A549 (cell line): ENCODE results near the gene F2RL2. TPM values are rescaled to one million over a fixed set of nuclear protein-coding genes. Genes with fewer than 3 reads are reported as not detected.

Experiments used
- ATAC-seq, 2 experiments: fragments of 200-7000 bp in 1 of 2; fragments of >200 bp in 1 of 2; cut with Nextera tagmentation in 1 of 2; cut with Tn5 transposase in 1 of 2; 3 replicates each; pipeline versions ENCODE4 v1.8.0 to v1.9.1; 2018 to 2020; ENCODE audit warnings: mild to moderate bottlenecking in 1 of 2, moderate library complexity in 1 of 2
- CTCF ChIA-PET: fragments of 300-600 bp; sonication (Branson Sonifier 250); formaldehyde crosslinking; extraction: SDS; loops from one replicate; lab custom pipeline; 2021; ENCODE audit warnings: antibody characterized with exemption, inconsistent platforms; lab: Yijun Ruan, JAX
- POLR2A ChIA-PET: fragments of 350-600 bp; formaldehyde crosslinking; extraction: SDS; loops from one replicate; lab custom pipeline; 2021; ENCODE audit warnings: antibody characterized with exemption, inconsistent platforms; lab: Yijun Ruan, JAX
- DNase-seq, 2 experiments: peaks; one replicate each; pipeline versions ENCODE4 v3.0.0 to v3.0.0-alpha.2; 2011 to 2016; ENCODE audit warnings: low read depth in 1 of 2, low spot score in 1 of 2
- FAIRE-seq: peaks from 2 replicates; lab custom pipeline; 2011; peaks lifted over from hg19 to GRCh38; lab: Jason Lieb, UNC
- H3K27ac ChIP-seq, 2 experiments: fragments of >200 bp; sonication (Bioruptor Twin); formaldehyde crosslinking; 3 replicates each; pipeline ENCODE4 v1.5.1; 2016 to 2017
- H3K4me1 ChIP-seq: fragments of >200 bp; sonication (Bioruptor Twin); formaldehyde crosslinking; 3 replicates; pipeline ENCODE4 v1.6.1; 2016
- H3K4me2 ChIP-seq: fragments of >200 bp; sonication (Bioruptor Twin); formaldehyde crosslinking; 3 replicates; pipeline ENCODE4 v1.6.1; 2016
- H3K4me3 ChIP-seq: fragments of >200 bp; sonication (Bioruptor Twin); formaldehyde crosslinking; 3 replicates; pipeline ENCODE4 v1.5.1; 2016
- H3K9me3 ChIP-seq: fragments of >200 bp; sonication (Bioruptor Twin); formaldehyde crosslinking; 3 replicates; pipeline ENCODE4 v1.6.1; 2016
- BHLHE40 ChIP-seq: IDR thresholded peaks from 2 replicates; pipeline ENCODE4 v1.6.1; 2012; ENCODE audit warnings: low read depth, low read length, inconsistent platforms
- EHMT2 ChIP-seq: fragments of 200-600 bp; sonication (generic); IDR thresholded peaks from 2 replicates; pipeline ENCODE4 v1.6.1; 2016; ENCODE audit warnings: antibody characterized with exemption, low read depth, mild to moderate bottlenecking, moderate library complexity
- EP300 ChIP-seq, 2 experiments: fragments of >200 bp; sonication (Bioruptor Twin); formaldehyde crosslinking; IDR thresholded peaks; 2 replicates in 1 of 2; 3 replicates in 1 of 2; pipeline ENCODE4 v1.6.1; 2016 to 2017
- GATA3 ChIP-seq: IDR thresholded peaks from 2 replicates; pipeline ENCODE4 v1.6.1; 2012; ENCODE audit warnings: borderline replicate concordance
- JUN ChIP-seq, 2 experiments: fragments of >200 bp; sonication (Bioruptor Twin); formaldehyde crosslinking; IDR thresholded peaks; 2 replicates in 1 of 2; 3 replicates in 1 of 2; pipeline ENCODE4 v1.6.1; 2016 to 2017
- KDM5A ChIP-seq: fragments of 200-600 bp; sonication (generic); IDR thresholded peaks from 2 replicates; pipeline ENCODE4 v1.6.1; 2016; ENCODE audit warnings: antibody characterized with exemption, mild to moderate bottlenecking
- NFE2L2 ChIP-seq: fragments of 150-350 bp; conservative IDR thresholded peaks from 2 replicates; pipeline ENCODE4 v1.6.1; 2014; ENCODE audit warnings: low read length
- NPAS2 ChIP-seq: fragments of 250-450 bp; sonication (Bioruptor Pico); IDR thresholded peaks from 2 replicates; pipeline ENCODE4 v1.8.0; 2022; ENCODE audit warnings: mild to moderate bottlenecking, moderate library complexity, borderline replicate concordance
- NR3C1 ChIP-seq: fragments of >200 bp; sonication (Bioruptor Twin); formaldehyde crosslinking; IDR thresholded peaks from 3 replicates; pipeline ENCODE4 v1.6.1; 2017
- POLR2AphosphoS2 ChIP-seq: conservative IDR thresholded peaks from 2 replicates; pipeline ENCODE4 v1.6.1; 2012; ENCODE audit warnings: low read length, improper control_type of control experiment, inconsistent platforms
- RAD21 ChIP-seq, 2 experiments: fragments of >200 bp in 1 of 2; sonication (Bioruptor Twin) in 1 of 2; formaldehyde crosslinking in 1 of 2; IDR thresholded peaks in 1 of 2; conservative IDR thresholded peaks in 1 of 2; 2 replicates in 1 of 2; 3 replicates in 1 of 2; pipeline ENCODE4 v1.6.1; 2012 to 2018; ENCODE audit warnings: inconsistent platforms in 1 of 2
- RARB ChIP-seq: fragments of 250-450 bp; sonication (Bioruptor Pico); IDR thresholded peaks from 2 replicates; pipeline ENCODE4 v1.8.0; 2021; ENCODE audit warnings: mild to moderate bottlenecking, moderate library complexity
- RFX5 ChIP-seq: fragments of 450-650 bp; IDR thresholded peaks from 2 replicates; pipeline ENCODE4 v1.7.1; 2014; ENCODE audit warnings: antibody characterized with exemption, mild to moderate bottlenecking, moderate library complexity
- TP53 ChIP-seq: fragments of 250-450 bp; sonication (Bioruptor Pico); IDR thresholded peaks from 2 replicates; pipeline ENCODE4 v1.5.0; 2021; ENCODE audit warnings: mild to moderate bottlenecking, moderate library complexity
- USF2 ChIP-seq: fragments of 450-650 bp; IDR thresholded peaks from 2 replicates; pipeline ENCODE4 v1.6.1; 2014; ENCODE audit warnings: antibody characterized with exemption
- polyA plus RNA-seq, 4 experiments: library from polyadenylated mRNA; depleted of rRNA in 3 of 4; stranded (reverse); fragments of >200 nt; fragmentation: RNase III in 1 of 4; extraction: RNeasy Plus Mini Kit Qiagen cat#74134 plus additional on column Dnase treatment in 1 of 4; gene quantifications; 2 replicates in 3 of 4; 3 replicates in 1 of 4; pipeline ENCODE4 v1.2.3, GENCODE V29; 2011 to 2017
- TF ChIP-seq, protein P1 (sequence below): fragments of >200 bp; sonication (Bioruptor Twin); formaldehyde crosslinking; IDR thresholded peaks from 3 replicates; pipeline ENCODE4 v1.6.1; 2016
- TF ChIP-seq, protein P2 (sequence below): fragments of 250-450 bp; sonication (Bioruptor Pico); IDR thresholded peaks from 2 replicates; pipeline ENCODE4 v1.5.0; 2021; ENCODE audit warnings: mild to moderate bottlenecking, moderate library complexity, borderline replicate concordance
- TF ChIP-seq, protein P3 (sequence below): fragments of 250-450 bp; sonication (Bioruptor Pico); IDR thresholded peaks from 2 replicates; pipeline ENCODE4 v1.5.0; 2020; ENCODE audit warnings: low read depth, mild to moderate bottlenecking, moderate library complexity
- TF ChIP-seq, protein P4 (sequence below): fragments of >200 bp; sonication (Bioruptor Twin); formaldehyde crosslinking; IDR thresholded peaks from 3 replicates; pipeline ENCODE4 v1.5.1; 2016

Gene F2RL2
- polyA plus RNA-seq, 2 of the 4 experiments (the other 2 are of a cell fraction), result 6.3 to 44.7 TPM

GRCh38 chr5:76576450-76576849 is 46.8 kb downstream of the F2RL2 start:
- no peaks in the 10 kb centered on the region for H3K9me3 ChIP-seq
- no peak for DNase-seq
- no peak overlapping the region for H3K4me2 ChIP-seq
- no peak for FAIRE-seq
- no peak for ATAC-seq
- CTCF ChIA-PET, result interaction anchor here (1.0 to 2.3 kb wide), 2 partner anchors 15 to 173 kb away, joined by 5 to 11 read pairs; partner anchors contain the start of gene IQGAP2
- no peak for TF ChIP-seq NR3C1
- TF ChIP-seq RAD21 (conservative IDR thresholded peaks at IDR 0.05 in 1 of 2, IDR thresholded peaks at IDR 0.05 in 1 of 2), result no peak
- no peak for TF ChIP-seq EHMT2
- TF ChIP-seq RFX5, result no peak
- no peak for TF ChIP-seq NPAS2
- no peak for TF ChIP-seq RARB (CRISPR knock-in tag)
- no peak for TF ChIP-seq POLR2AphosphoS2
- TF ChIP-seq, protein P1, sequence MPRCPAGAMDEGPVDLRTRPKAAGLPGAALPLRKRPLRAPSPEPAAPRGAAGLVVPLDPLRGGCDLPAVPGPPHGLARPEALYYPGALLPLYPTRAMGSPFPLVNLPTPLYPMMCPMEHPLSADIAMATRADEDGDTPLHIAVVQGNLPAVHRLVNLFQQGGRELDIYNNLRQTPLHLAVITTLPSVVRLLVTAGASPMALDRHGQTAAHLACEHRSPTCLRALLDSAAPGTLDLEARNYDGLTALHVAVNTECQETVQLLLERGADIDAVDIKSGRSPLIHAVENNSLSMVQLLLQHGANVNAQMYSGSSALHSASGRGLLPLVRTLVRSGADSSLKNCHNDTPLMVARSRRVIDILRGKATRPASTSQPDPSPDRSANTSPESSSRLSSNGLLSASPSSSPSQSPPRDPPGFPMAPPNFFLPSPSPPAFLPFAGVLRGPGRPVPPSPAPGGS, result no peak
- TF ChIP-seq NFE2L2, result no peak
- TF ChIP-seq BHLHE40, result no peak
- TF ChIP-seq, protein P2, sequence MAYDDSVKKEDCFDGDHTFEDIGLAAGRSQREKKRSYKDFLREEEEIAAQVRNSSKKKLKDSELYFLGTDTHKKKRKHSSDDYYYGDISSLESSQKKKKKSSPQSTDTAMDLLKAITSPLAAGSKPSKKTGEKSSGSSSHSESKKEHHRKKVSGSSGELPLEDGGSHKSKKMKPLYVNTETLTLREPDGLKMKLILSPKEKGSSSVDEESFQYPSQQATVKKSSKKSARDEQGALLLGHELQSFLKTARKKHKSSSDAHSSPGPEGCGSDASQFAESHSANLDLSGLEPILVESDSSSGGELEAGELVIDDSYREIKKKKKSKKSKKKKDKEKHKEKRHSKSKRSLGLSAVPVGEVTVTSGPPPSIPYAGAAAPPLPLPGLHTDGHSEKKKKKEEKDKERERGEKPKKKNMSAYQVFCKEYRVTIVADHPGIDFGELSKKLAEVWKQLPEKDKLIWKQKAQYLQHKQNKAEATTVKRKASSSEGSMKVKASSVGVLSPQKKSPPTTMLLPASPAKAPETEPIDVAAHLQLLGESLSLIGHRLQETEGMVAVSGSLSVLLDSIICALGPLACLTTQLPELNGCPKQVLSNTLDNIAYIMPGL (CRISPR knock-in tag), result no peak
- no peak for TF ChIP-seq TP53 (CRISPR knock-in tag)
- TF ChIP-seq, all 56 proteins: peak for 0
- Histone ChIP-seq H3K4me1 (no peaks in the 10 kb centered on the region), H3K27ac (no peak overlapping the region), H3K4me3 (no peak overlapping the region)
- POLR2A ChIA-PET, result no interaction called here

GRCh38 chr5:76571559-76571958 is 51.6 kb downstream of the F2RL2 start:
- POLR2A ChIA-PET, result no interaction called here
- Histone ChIP-seq H3K4me2 (no peak overlapping the region), H3K9me3 (no peaks in the 10 kb centered on the region), H3K4me3 (no peak overlapping the region), H3K27ac (no peak overlapping the region), H3K4me1 (no peaks in the 10 kb centered on the region)
- CTCF ChIA-PET, result interaction anchor here (0.7 to 1.3 kb wide), 2 partner anchors 13 to 15 kb away, joined by 3 to 8 read pairs; no protein-coding TSS in a partner anchor
- no peak for TF ChIP-seq EP300 (IDR thresholded peaks at IDR 0.05)
- TF ChIP-seq JUN (IDR thresholded peaks at IDR 0.05), result no peak
- no peak for TF ChIP-seq NPAS2
- TF ChIP-seq, protein P3, sequence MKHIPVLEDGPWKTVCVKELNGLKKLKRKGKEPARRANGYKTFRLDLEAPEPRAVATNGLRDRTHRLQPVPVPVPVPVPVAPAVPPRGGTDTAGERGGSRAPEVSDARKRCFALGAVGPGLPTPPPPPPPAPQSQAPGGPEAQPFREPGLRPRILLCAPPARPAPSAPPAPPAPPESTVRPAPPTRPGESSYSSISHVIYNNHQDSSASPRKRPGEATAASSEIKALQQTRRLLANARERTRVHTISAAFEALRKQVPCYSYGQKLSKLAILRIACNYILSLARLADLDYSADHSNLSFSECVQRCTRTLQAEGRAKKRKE (CRISPR knock-in tag), result no peak
- no peak for TF ChIP-seq KDM5A
- no peak for TF ChIP-seq USF2
- TF ChIP-seq NFE2L2, result no peak
- no peak for TF ChIP-seq GATA3
- TF ChIP-seq, protein P4, sequence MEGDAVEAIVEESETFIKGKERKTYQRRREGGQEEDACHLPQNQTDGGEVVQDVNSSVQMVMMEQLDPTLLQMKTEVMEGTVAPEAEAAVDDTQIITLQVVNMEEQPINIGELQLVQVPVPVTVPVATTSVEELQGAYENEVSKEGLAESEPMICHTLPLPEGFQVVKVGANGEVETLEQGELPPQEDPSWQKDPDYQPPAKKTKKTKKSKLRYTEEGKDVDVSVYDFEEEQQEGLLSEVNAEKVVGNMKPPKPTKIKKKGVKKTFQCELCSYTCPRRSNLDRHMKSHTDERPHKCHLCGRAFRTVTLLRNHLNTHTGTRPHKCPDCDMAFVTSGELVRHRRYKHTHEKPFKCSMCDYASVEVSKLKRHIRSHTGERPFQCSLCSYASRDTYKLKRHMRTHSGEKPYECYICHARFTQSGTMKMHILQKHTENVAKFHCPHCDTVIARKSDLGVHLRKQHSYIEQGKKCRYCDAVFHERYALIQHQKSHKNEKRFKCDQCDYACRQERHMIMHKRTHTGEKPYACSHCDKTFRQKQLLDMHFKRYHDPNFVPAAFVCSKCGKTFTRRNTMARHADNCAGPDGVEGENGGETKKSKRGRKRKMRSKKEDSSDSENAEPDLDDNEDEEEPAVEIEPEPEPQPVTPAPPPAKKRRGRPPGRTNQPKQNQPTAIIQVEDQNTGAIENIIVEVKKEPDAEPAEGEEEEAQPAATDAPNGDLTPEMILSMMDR, result no peak
- FAIRE-seq (no peak), ATAC-seq (no peak), DNase-seq (no peak)
